ENCODE measurements around the gene UNC13B. TPM values are rescaled to one million over a fixed set of nuclear protein-coding genes. Genes with fewer than 3 reads are reported as not detected.

UNC13B gene
- total and polyA plus RNA-seq, 9 of the 15 experiments (the other 6 are each of a cell fraction or from before 2014, with no cell fraction given), result 2.4 to 11.5 (median 8.6) TPM

DNA sequence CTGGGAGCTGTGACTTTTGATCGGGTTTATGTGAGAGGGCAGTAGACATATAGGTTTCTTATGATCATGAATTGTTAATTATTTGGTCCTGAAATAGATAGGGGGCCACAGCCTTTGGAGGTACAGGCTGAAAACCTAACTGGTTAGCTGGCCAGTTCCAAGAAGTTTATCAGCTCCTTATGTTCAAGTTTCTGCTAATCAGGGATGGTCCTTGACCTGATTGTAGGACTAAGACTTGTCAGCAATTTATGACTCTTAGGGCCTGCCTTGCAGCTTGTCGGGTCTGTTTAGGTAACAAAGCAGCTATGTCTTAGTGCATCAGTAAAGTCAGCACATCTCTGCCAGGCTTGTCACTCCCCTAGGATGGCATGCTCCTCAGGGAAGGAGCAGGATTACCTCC lies 176.3 kb downstream of the UNC13B start:
- WGBS (ENCODE audit: insufficient coverage, low coverage, missing lambda C conversion rate), result 14% methylated on average over 2 of the region's 2 CpGs
- peaks cover 5 to 24% of the 10 kb centered on the region in 2 experiments; a peak in 3 of 5 replicates for H3K4me1 ChIP-seq (replicated peaks in 1 of 2; ENCODE audit: control insufficient read depth in 2 of 2, insufficient read depth in 2 of 2, low read length in 2 of 2)
- H3K9me3 ChIP-seq (replicated peaks; ENCODE audit: control insufficient read depth, insufficient read depth, low read depth, low read length), result no peaks in the 10 kb centered on the region
- ATAC-seq (peak; percentile 74), FAIRE-seq (peak; percentile 55), DNase-seq (ENCODE audit: extremely low read depth in 1 of 4, low spot score in 3 of 4) (peak in 3 of 4 experiments; percentile 6 to 56 (median 24))
- no peaks in the 10 kb centered on the region for H4K20me1 ChIP-seq (replicated peaks; ENCODE audit: control insufficient read depth, insufficient read depth, low read length)
- H3K36me3 ChIP-seq (ENCODE audit: control insufficient read depth, insufficient read depth, low read length), result no peaks in the 10 kb centered on the region
- H3K9ac ChIP-seq (ENCODE audit: insufficient read depth in 1 of 2, low read depth in 2 of 2, low read length in 2 of 2), result no peak overlapping the region
- CTCF ChIA-PET (ENCODE audit: low intra/inter-chr PET ratio), result no interaction called here
- POLR2A ChIA-PET, result interaction anchor here (0.6 to 1.2 kb wide), 2 partner anchors 14 to 919 kb away, joined by 3 to 4 read pairs; no protein-coding TSS in a partner anchor
- no peak overlapping the region for H3K4me2 ChIP-seq (ENCODE audit: insufficient read depth, low read length)
- H2AFZ ChIP-seq (ENCODE audit: low read depth, low read length), result no peak overlapping the region
- no peaks in the 10 kb centered on the region for H3K79me2 ChIP-seq (ENCODE audit: control insufficient read depth, insufficient read depth, low read length)
- no peaks in the 10 kb centered on the region for H3K27me3 ChIP-seq (ENCODE audit: control insufficient read depth in 2 of 2, insufficient read depth in 2 of 2, low read length in 2 of 2)
- intact Hi-C loops (cut with micrococcal nuclease), result no loop called here
- H3K9me1 ChIP-seq (ENCODE audit: control insufficient read depth, insufficient read depth, low read length), result no peaks in the 10 kb centered on the region
- H3K4me3 ChIP-seq, result no peak overlapping the region
- in situ Hi-C loops (cut with MboI), result no loop called here
- BruUV-seq (replicated peaks), result no TSS peak
- no peak overlapping the region for H3K27ac ChIP-seq (ENCODE audit: extremely low read depth, low read depth, low read length)
- TF ChIP-seq, protein P1, sequence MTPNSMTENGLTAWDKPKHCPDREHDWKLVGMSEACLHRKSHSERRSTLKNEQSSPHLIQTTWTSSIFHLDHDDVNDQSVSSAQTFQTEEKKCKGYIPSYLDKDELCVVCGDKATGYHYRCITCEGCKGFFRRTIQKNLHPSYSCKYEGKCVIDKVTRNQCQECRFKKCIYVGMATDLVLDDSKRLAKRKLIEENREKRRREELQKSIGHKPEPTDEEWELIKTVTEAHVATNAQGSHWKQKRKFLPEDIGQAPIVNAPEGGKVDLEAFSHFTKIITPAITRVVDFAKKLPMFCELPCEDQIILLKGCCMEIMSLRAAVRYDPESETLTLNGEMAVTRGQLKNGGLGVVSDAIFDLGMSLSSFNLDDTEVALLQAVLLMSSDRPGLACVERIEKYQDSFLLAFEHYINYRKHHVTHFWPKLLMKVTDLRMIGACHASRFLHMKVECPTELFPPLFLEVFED (CRISPR knock-in tag; conservative IDR thresholded peaks at IDR 0.05), result no peak
- TF ChIP-seq NR1H2 (CRISPR knock-in tag; IDR thresholded peaks at IDR 0.05) (no peak), HMBOX1 (IDR thresholded peaks at IDR 0.05) (peak; percentile 87), KDM1A (IDR thresholded peaks at IDR 0.05) (peak; percentile 48 to 58; a peak in 3 of 4 replicates), CBFA2T2 (conservative IDR thresholded peaks at IDR 0.05) (peak; percentile 53), MAFG (tag; conservative IDR thresholded peaks at IDR 0.05) (peak; percentile 59; the same call in 1 of the 2 replicates), STAT5A (IDR thresholded peaks at IDR 0.05; ENCODE audit: borderline replicate concordance, low read length) (peak; percentile 62; the same call in 1 of the 2 replicates), CBFA2T3 (IDR thresholded peaks at IDR 0.05) (peak; percentile 75), ZNF12 (CRISPR knock-in tag; IDR thresholded peaks at IDR 0.05) (no peak), TCF3 (CRISPR knock-in tag; IDR thresholded peaks at IDR 0.05) (peak; percentile 67), HDAC1 (IDR thresholded peaks at IDR 0.05) (0 out of 4 replicates have a peak, but pooled peaks of 1 of the 2 experiments have one; percentile 19)
- TF ChIP-seq, protein P2, sequence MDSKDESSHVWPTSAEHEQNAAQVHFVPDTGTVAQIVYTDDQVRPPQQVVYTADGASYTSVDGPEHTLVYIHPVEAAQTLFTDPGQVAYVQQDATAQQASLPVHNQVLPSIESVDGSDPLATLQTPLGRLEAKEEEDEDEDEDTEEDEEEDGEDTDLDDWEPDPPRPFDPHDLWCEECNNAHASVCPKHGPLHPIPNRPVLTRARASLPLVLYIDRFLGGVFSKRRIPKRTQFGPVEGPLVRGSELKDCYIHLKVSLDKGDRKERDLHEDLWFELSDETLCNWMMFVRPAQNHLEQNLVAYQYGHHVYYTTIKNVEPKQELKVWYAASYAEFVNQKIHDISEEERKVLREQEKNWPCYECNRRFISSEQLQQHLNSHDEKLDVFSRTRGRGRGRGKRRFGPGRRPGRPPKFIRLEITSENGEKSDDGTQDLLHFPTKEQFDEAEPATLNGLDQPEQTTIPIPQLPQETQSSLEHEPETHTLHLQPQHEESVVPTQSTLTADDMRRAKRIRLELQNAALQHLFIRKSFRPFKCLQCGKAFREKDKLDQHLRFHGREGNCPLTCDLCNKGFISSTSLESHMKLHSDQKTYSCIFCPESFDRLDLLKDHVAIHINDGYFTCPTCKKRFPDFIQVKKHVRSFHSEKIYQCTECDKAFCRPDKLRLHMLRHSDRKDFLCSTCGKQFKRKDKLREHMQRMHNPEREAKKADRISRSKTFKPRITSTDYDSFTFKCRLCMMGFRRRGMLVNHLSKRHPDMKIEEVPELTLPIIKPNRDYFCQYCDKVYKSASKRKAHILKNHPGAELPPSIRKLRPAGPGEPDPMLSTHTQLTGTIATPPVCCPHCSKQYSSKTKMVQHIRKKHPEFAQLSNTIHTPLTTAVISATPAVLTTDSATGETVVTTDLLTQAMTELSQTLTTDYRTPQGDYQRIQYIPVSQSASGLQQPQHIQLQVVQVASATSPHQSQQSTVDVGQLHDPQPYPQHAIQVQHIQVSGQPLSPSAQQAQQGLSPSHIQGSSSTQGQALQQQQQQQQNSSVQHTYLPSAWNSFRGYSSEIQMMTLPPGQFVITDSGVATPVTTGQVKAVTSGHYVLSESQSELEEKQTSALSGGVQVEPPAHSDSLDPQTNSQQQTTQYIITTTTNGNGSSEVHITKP (IDR thresholded peaks at IDR 0.05; ENCODE audit: partially characterized antibody), result no peak
